Heart right ventricle (tissue), 16 donors: ENCODE data around the gene TBX1. TPM values are rescaled to one million over a fixed set of nuclear protein-coding genes. Genes with fewer than 3 reads are reported as not detected.

Experiments
- ATAC-seq, 8 donors: fragments of 200-7000 bp; cut with Tn5 transposase; one replicate each; pipeline ENCODE4 v1.9.1; 2020; ENCODE audit warnings: mild to moderate bottlenecking in 8 of 8, moderate library complexity in 8 of 8, moderate number of reproducible peaks in 1 of 8
- DNase-seq, 2 donors: peaks; one replicate each; pipeline ENCODE4 v3.0.0-alpha.2; 2020
- H3K27ac ChIP-seq, 10 donors: fragments of 200-600 bp; sonication (generic) in 2 of 10; one replicate each; pipeline versions ENCODE4 v1.5.0 to v1.8.0; 2020 to 2022; ENCODE audit warnings: mild to moderate bottlenecking in 3 of 10
- H3K27me3 ChIP-seq, 7 donors: fragments of 200-600 bp; one replicate each; pipeline ENCODE4 v1.8.0; 2021 to 2022; ENCODE audit warnings: mild to moderate bottlenecking in 2 of 7
- H3K36me3 ChIP-seq, 9 donors: fragments of 200-600 bp; sonication (generic) in 1 of 9; one replicate each; pipeline versions ENCODE4 v1.5.0 to v1.8.0; 2020 to 2022; ENCODE audit warnings: mild to moderate bottlenecking in 2 of 9
- H3K4me1 ChIP-seq, 9 donors: fragments of 200-600 bp; sonication (generic) in 1 of 9; one replicate each; pipeline versions ENCODE4 v1.5.0 to v1.8.0; 2020 to 2022; ENCODE audit warnings: mild to moderate bottlenecking in 4 of 9
- H3K4me3 ChIP-seq, 10 donors: fragments of 200-600 bp; sonication (generic) in 2 of 10; one replicate each; pipeline versions ENCODE4 v1.5.0 to v1.8.0; 2020 to 2022; ENCODE audit warnings: mild to moderate bottlenecking in 7 of 10, moderate library complexity in 2 of 10
- H3K9me3 ChIP-seq, 11 donors: fragments of 200-600 bp in 10 of 11; sonication (generic) in 2 of 11; one replicate each; pipeline versions ENCODE4 v1.5.0 to v1.8.0; 2013 to 2022; ENCODE audit warnings: mild to moderate bottlenecking in 2 of 11, control low read depth in 1 of 11, moderate library complexity in 1 of 11
- WGBS, 2 donors: extraction: QIAGEN DNeasy Blood & Tissue Kit; methylation state at CpG; one replicate each; pipeline ENCODE4 v1.1.7; 2013; ENCODE audit warnings: inconsistent platforms in 1 of 2; 5-methylcytosine and 5-hydroxymethylcytosine counted together
- intact Hi-C, 10 donors: fragments of 100-400 bp; cut with DNase I; formaldehyde crosslinking; loops; one replicate each; pipeline versions ENCODE4 v1.11.1 to v1.14.2; 2022
- polyA plus RNA-seq, 2 donors: library from polyadenylated mRNA; stranded (reverse); fragments of 200-250 nt; gene quantifications; one replicate each; pipeline ENCODE4 v1.2.3, GENCODE V29; 2013
- total RNA-seq, 10 donors: library from RNA; stranded (reverse); fragmentation: NEBNext Ultra II Directional in 3 of 10; extraction: Animal tissue kit (Norgen Biotek cat#: 25700) in 3 of 10; gene quantifications; one replicate each; pipeline versions ENCODE4 v1.2.1 to v1.2.4, GENCODE V29; 2021 to 2023
- TF ChIP-seq, protein P1 (sequence below), 9 donors: fragments of 200-600 bp; sonication (generic) in 2 of 9; IDR thresholded peaks; one replicate each; pipeline versions ENCODE4 v1.5.0 to v1.8.0; 2021 to 2022; ENCODE audit warnings: antibody characterized with exemption in 9 of 9, mild to moderate bottlenecking in 5 of 9, moderate library complexity in 1 of 9
- donor health status: Arrhythmogenic right ventricular cardiomyopathy.
- donor health status: ischemic (EF 13 %, LVEDD 7.1; RV severe dilation, severe dysfunction).
- donor health status: healthy with polysubstance abuse.
- donor health status: DM: no; HTN: yes; CAD: no.
- donor health status: DM: no; HTN: no; CAD: no.
- donor health status: ischemic (EF 25% LVEDD 6.9; RV normal size, moderate dysfunction).
- donor health status: ischemic (EF 25% LVEDD 5.7; RV mildly dilated, moderate dysfunction).
- donor health status: healthy.
- donor health status: DM: yes; HTN: yes; CAD: no.
- donor health status: Ischemic cardiomyopathy.
- donor health status: ischemic (EF 35%, LVEDD 5.7; RV mildly dilated, moderate dysfunction).
- donor health status: nonischemic (EF 11% LVEDD 7.7; RV severe dilation, severe dysfunction).
- donor health status: DM: yes; HTN: yes; CAD: no.
- donor health status: PGD.
- donor health status: ischemic (EF 29% LVEDD 5.4; RV normal size, mild dysfunction).
- donor health status: nonischemic (EF 23%, LVEDD 6.1; RV moderate dilation, normal function).

TBX1 gene
- total and polyA plus RNA-seq, 12 donors = 0.53 to 1.8 (median 0.98) TPM

DNA sequence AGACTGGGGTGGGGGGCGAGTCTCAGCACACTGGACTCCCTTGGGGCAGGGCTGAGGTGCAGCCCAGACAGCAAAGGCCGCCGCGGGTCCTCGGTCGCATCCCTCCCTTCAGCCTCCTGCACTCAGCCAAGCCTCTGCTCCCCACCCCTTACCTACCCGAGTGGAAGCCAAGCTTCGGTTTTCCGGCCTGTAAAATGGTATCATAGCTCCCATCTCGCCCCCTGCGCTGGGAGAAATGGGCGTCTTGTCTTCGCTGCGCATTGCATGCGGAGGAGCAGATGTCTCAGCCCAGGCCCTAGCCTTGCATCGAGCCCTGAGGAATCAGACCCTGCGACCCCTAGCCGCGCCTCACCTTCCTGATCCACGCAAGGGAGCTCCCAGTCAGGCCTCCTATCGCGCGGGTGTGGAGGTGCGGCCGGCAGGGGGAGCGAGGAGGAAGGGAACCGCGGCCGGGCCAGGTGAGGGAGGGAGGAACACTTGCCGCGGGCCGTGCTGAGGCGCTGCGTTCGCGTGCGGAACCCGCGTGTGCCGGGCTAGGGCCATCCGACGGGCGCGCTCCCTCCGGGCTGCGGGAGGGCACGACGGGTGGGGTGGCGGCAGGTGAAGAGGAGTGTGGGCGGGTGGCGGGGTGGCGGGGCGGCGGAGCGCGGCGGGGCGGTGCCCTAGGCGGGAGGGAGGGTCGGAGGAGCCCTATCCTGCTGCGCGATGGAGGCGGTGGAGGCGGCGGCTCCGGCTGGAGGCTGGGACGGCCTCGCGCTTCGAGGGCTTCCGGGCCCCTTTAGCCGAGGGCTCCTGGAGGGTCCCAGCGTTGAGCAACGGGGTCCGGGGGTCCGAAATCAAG is 4.1 kb upstream of the TBX1 start:
- WGBS, 2 donors = 2 to 3% methylated on average over 64 to 76 of the region's 76 CpGs
- peak in 1 of 2 donors; percentile 59 for DNase-seq
- Histone ChIP-seq H3K4me3 (peak overlapping the region in 9 of 10 donors; percentile 2 to 37 (median 17)), H3K4me1 (peaks cover 14 to 43% (median 35%) of the 10 kb centered on the region in 9 donors), H3K9me3 (no peaks in the 10 kb centered on the region), H3K27me3 (peaks cover 57 to 93% (median 83%) of the 10 kb centered on the region in 7 donors), H3K36me3 (no peaks in the 10 kb centered on the region), H3K27ac (no peak overlapping the region)
- intact Hi-C loops = loop anchor here in 2 of 10 donors (10.0 kb wide), 2 partner anchors 48 to 88 kb away; no protein-coding TSS in a partner anchor
- TF ChIP-seq, protein P1, sequence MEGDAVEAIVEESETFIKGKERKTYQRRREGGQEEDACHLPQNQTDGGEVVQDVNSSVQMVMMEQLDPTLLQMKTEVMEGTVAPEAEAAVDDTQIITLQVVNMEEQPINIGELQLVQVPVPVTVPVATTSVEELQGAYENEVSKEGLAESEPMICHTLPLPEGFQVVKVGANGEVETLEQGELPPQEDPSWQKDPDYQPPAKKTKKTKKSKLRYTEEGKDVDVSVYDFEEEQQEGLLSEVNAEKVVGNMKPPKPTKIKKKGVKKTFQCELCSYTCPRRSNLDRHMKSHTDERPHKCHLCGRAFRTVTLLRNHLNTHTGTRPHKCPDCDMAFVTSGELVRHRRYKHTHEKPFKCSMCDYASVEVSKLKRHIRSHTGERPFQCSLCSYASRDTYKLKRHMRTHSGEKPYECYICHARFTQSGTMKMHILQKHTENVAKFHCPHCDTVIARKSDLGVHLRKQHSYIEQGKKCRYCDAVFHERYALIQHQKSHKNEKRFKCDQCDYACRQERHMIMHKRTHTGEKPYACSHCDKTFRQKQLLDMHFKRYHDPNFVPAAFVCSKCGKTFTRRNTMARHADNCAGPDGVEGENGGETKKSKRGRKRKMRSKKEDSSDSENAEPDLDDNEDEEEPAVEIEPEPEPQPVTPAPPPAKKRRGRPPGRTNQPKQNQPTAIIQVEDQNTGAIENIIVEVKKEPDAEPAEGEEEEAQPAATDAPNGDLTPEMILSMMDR (IDR thresholded peaks at IDR 0.05) = peak; percentile 16 to 51 (median 46)
- peak in 7 of 8 donors; percentile 21 to 54 (median 28) for ATAC-seq

DNA sequence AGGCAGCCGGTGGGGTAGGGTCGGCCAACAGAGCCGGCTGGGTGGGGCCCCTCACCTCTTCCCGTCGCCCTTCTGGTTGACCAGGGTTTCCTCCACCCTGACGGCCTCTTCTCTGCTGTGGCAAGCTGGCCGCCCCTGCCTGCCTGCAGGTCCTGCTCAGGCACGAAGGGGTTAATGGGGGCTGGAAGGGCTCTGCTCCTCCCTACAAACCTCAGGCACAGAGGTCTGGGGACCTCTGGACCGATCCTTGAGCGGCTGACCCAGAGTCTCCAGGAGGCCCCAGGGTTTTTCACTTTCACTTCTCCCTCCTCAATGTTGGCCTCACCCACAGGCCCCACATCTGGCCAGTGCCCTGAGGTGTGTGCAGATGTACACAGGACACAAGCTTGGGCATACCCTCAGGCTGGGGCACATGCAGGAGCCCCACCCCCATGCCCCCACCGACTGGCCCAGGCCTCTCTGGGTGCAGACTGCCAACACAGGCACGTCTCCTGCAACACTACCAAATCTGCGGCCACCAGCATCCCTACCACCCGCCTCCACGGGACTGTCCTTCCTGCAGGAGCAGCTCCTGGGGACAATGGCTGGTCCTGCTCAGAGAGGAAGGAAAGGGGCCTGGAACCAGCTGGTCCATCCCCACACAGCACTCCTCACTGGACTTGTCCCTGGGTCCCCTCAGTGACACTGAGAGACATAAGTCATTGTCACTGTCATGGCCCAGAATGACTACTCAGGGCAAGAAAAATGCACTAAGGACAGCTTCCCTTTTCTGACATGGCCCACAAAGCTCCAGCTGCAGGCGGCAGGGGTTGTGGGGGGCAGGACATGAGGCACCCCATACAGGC is 3.2 kb upstream of the TBX1 start:
- ATAC-seq (peak in 2 of 8 donors; percentile 15 to 36), DNase-seq (no peak)
- Histone ChIP-seq H3K36me3 (no peaks in the 10 kb centered on the region), H3K27me3 (peaks cover 65 to 94% (median 87%) of the 10 kb centered on the region in 7 donors), H3K27ac (no peak overlapping the region), H3K9me3 (no peaks in the 10 kb centered on the region), H3K4me1 (peaks cover 14 to 43% (median 35%) of the 10 kb centered on the region in 9 donors), H3K4me3 (peak overlapping the region in 9 of 10 donors; percentile 2 to 37 (median 17))
- intact Hi-C loops = loop anchor here in 2 of 10 donors (10.0 kb wide), 2 partner anchors 47 to 87 kb away; no protein-coding TSS in a partner anchor
- 36 to 39% methylated on average over 16 of the region's 16 CpGs for WGBS, 2 donors
- TF ChIP-seq, protein P1 (IDR thresholded peaks at IDR 0.05) = no peak

DNA sequence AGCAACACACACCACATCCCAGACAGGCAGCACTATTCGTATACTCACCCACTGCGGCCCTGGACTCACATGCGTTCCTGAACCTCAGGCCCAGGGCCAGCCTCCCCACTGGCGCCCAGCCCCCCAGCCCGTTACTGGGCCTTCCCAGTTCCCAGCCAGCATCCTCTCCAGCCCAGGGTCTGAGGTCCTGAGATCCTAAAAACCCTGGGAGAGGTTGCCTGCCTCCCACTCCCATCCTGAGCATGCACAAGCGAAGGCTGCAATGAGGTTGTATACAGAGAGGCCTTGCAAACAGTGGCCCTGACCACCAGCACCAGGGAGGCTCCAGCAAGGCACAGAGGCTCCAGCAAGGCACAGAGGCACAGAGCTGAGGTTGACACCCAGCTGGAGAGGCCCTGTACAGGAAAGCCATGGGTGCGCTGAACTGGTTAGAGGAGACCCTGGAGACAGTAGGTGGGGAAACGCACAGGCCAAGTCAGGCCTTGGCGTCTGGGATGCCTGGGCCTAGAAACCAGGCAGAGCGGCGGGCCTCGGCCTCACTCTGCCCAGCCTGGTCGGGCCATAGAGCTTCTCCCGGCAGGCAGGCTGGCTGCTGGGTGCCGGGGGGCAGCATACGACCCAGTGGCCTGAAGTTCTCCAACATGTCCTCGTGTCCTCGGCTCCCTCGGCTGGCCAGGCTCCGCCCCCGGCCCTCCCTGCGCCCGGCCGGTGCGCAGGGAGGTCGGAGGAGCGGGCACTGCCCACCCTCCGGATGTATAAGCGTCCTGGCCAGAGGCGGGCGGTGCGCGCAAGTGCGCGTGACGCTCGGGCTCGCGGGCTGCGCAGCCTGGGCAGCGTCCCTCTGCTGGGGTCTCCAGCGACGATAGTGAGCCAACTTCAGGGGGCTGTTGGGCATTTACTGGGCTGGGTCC is 2.3 kb upstream of the TBX1 start:
- H3K27ac ChIP-seq = no peak overlapping the region
- DNase-seq (no peak), ATAC-seq (peak in 1 of 8 donors; percentile 7)
- H3K9me3 ChIP-seq = no peaks in the 10 kb centered on the region
- H3K4me3 ChIP-seq = no peak overlapping the region
- intact Hi-C loops = loop anchor here in 2 of 10 donors (10.0 kb wide), 2 partner anchors 47 to 87 kb away; no protein-coding TSS in a partner anchor
- 31 to 35% methylated on average over 42 to 43 of the region's 43 CpGs for WGBS, 2 donors
- H3K4me1 ChIP-seq = peaks cover 14 to 43% (median 35%) of the 10 kb centered on the region in 9 donors
- H3K36me3 ChIP-seq = no peaks in the 10 kb centered on the region
- peaks cover 73 to 94% (median 92%) of the 10 kb centered on the region in 7 donors for H3K27me3 ChIP-seq
- TF ChIP-seq, protein P1 (IDR thresholded peaks at IDR 0.05) = no peak
